Nephron progenitor cell (in vitro differentiated cells): ENCODE measurements around the gene NLGN2.
A peak's percentile ranks its signal among the peaks of the same experiment; 100 is the strongest.

Experiments
- DNase-seq: peaks from one replicate; pipeline ENCODE4 v3.0.0; 2021
- H3K27ac Mint-ChIP-seq: 2 replicates; pipeline ENCODE4 v1.8.0; 2021; ENCODE audit warnings: mild to moderate bottlenecking, moderate library complexity, mixed read lengths
- H3K27me3 Mint-ChIP-seq: 2 replicates; pipeline ENCODE4 v1.8.0; 2021; ENCODE audit warnings: mild to moderate bottlenecking, low read depth, mixed read lengths; ENCODE audit not compliant: poor library complexity
- H3K36me3 Mint-ChIP-seq: 2 replicates; pipeline ENCODE4 v1.8.0; 2021; ENCODE audit warnings: low read depth, mixed read lengths
- H3K4me1 Mint-ChIP-seq: 2 replicates; pipeline ENCODE4 v1.8.0; 2021; ENCODE audit warnings: mixed read lengths
- H3K4me3 Mint-ChIP-seq: 2 replicates; pipeline ENCODE4 v1.8.0; 2021; ENCODE audit warnings: mild to moderate bottlenecking, moderate library complexity, mixed read lengths
- H3K9me3 Mint-ChIP-seq: 2 replicates; pipeline ENCODE4 v1.8.0; 2021; ENCODE audit warnings: mild to moderate bottlenecking, moderate library complexity, mixed read lengths
- TF ChIP-seq, protein P1 (sequence below): fragments of 200-600 bp; sonication (generic); IDR thresholded peaks from 2 replicates; pipeline ENCODE4 v1.5.0; 2021; ENCODE audit warnings: antibody characterized with exemption

The NLGN2 gene

DNA sequence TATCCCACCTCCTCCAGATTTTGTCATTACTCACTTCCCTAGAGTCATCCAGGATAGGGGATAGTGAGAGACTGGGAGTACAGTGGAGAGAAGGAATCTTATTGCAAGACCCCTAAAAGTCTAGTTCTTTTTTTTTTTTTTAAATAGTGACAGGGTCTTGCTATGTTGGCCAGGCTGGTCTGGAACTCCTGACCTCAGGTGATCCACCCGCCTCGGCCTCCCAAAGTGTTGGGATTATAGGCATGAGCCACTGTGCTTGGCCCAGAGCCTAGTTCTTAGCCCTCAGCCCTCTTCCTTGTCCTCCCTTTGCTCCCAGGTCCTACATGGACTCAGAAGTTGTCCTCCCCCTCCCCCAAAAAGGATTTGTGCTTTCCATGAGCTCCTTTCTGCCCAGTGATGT lies 34.5 kb downstream of the NLGN2 start:
- H3K27ac Mint-ChIP-seq: no peak overlapping the region
- no peaks in the 10 kb centered on the region for H3K9me3 Mint-ChIP-seq

DNA sequence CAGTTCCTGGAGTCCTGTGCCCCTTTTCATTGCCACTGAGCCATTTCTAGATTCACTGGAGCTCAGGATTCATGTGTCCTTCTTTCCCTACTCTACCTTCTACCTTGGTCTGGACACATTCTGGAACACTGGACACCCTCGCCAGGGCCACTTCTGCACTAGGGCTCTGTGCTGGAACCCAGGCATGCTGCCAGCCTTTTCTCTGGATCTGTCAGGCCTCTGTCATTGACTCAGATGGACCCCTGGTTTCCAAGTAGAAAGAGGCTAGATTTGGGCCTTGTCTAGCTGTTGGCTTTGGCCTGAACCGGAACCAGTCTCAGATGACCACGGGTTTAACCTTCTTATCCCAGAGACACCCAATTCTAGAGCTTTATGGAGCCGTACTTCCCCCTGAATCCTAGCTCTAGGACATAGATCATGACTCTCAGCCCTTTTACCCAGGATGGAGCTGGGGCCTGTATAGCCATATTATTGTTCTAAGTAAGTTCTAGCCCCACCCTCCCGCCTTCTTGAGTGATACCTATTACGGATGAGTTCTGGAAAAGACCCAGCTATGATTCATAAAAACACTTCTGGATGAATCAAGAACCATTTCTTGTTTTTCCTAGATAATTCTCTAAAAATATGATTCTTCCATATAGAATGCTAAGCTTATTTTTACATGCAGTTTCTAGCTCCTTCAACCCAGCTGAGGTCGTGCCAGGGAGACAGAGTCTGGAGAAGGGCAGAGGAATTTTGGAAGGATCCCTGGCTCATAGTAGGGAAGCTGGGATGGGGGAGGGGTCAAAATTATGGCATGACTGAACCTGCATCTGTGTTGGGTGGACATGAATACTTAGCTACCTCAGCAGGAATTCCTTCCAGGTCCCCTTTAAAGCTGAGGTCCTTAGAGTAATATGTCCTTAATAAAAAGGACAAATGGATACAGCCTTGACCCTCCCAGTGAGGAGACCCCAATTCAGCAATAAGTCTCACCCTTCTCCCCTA lies 36.1 kb downstream of the NLGN2 start:
- Mint-ChIP-seq H3K27ac (no peak overlapping the region), H3K27me3 (peaks cover 52% of the 10 kb centered on the region), H3K4me1 (peaks cover 73% of the 10 kb centered on the region), H3K9me3 (no peaks in the 10 kb centered on the region), H3K4me3 (no peak overlapping the region), H3K36me3 (peaks cover 4% of the 10 kb centered on the region)
- no peak for DNase-seq
- TF ChIP-seq, protein P1, sequence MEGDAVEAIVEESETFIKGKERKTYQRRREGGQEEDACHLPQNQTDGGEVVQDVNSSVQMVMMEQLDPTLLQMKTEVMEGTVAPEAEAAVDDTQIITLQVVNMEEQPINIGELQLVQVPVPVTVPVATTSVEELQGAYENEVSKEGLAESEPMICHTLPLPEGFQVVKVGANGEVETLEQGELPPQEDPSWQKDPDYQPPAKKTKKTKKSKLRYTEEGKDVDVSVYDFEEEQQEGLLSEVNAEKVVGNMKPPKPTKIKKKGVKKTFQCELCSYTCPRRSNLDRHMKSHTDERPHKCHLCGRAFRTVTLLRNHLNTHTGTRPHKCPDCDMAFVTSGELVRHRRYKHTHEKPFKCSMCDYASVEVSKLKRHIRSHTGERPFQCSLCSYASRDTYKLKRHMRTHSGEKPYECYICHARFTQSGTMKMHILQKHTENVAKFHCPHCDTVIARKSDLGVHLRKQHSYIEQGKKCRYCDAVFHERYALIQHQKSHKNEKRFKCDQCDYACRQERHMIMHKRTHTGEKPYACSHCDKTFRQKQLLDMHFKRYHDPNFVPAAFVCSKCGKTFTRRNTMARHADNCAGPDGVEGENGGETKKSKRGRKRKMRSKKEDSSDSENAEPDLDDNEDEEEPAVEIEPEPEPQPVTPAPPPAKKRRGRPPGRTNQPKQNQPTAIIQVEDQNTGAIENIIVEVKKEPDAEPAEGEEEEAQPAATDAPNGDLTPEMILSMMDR: no peak

More for the DNA sequence above, 34.5 kb downstream of the NLGN2 start:
- TF ChIP-seq, protein P1: no peak
- no peak for DNase-seq
- Mint-ChIP-seq H3K4me1 (peaks cover 78% of the 10 kb centered on the region), H3K4me3 (peak overlapping the region; percentile 48), H3K36me3 (no peaks in the 10 kb centered on the region), H3K27me3 (peaks cover 64% of the 10 kb centered on the region)

DNA sequence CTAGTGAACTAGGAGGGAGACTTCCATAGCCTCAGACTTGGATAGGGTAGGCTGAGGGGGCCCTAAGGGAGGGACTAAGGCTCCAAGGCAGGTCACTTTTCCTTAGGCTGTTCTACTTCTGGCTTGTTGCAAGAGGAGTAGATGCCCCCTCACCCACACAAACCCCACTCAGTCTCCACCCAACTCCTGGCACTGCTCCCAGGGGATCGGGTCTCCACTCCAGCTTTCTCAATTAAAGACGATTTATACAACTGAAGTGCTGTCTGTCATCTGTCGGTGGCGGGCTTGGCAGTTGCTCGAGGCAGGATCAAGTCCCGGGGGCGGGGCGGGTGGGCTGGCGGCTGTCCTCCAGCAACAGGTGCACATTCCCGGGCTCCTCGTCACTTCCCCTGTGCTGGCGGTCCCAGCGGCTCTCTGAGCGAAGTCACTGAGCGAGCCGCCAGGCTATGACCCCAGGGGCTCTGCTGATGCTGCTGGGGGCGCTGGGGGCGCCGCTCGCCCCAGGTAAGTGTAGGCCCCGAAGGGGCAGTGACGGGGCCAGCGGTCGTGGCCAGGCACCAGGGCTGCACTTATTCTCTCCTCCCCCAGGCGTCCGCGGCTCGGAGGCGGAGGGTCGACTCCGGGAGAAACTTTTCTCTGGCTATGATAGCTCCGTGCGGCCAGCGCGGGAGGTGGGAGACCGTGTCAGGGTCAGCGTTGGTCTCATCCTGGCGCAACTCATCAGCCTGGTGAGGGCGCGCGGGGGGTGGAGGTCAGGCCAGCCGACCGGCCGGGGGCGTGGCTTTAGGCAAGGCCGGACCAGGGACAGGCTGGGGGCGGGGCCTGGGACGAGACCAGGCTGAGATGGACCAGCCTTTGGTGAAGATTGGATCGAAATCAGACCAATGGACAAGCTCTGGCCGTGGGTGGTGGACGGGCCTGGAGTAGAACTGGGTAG lies 37.3 kb downstream of the NLGN2 start, which contains the start of gene CHRNB1:
Gene CHRNB1 (plus strand): TSS at position 380 of the 937 bp plus-strand sequence. CDS start 67 bp downstream, at position 447.
- H3K4me1 Mint-ChIP-seq: peaks cover 68% of the 10 kb centered on the region

DNA sequence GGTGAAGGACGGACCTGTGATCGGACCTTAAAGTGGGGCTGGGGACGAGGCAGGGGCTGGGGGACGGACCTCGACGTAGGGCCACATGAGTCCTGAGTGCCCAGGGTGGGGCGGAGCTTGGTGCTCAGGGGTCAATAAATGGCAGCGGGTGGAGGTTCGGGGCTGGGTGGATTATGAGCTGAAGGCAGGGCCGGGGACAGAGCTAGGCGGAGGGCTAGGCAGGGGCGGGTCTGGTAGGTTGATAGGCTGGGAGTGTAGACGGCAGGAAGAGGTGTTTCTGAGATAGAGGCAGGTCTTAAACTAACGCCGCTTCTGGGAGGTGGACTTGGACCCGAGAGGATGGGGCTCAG lies 37.9 kb downstream of the NLGN2 start:
- H3K9me3 Mint-ChIP-seq: no peaks in the 10 kb centered on the region
- TF ChIP-seq, protein P1: no peak
- H3K27ac Mint-ChIP-seq: peak overlapping the region; percentile 21
- peaks cover 49% of the 10 kb centered on the region for H3K27me3 Mint-ChIP-seq
- H3K4me1 Mint-ChIP-seq: peaks cover 63% of the 10 kb centered on the region
- DNase-seq: no peak
- H3K36me3 Mint-ChIP-seq: peaks cover 5% of the 10 kb centered on the region
- peak overlapping the region; percentile 84 for H3K4me3 Mint-ChIP-seq

More for the DNA sequence above, 37.3 kb downstream of the NLGN2 start, which contains the start of gene CHRNB1:
- TF ChIP-seq, protein P1: peak; percentile 6
- Mint-ChIP-seq H3K4me3 (peak within 1 kb of the TSS; percentile 84), H3K27me3 (peaks cover 48% of the 10 kb centered on the region), H3K9me3 (no peaks in the 10 kb centered on the region), H3K27ac (peak within 1 kb of the TSS; percentile 21), H3K36me3 (peaks cover 5% of the 10 kb centered on the region)
- DNase-seq: peak; percentile 94

DNA sequence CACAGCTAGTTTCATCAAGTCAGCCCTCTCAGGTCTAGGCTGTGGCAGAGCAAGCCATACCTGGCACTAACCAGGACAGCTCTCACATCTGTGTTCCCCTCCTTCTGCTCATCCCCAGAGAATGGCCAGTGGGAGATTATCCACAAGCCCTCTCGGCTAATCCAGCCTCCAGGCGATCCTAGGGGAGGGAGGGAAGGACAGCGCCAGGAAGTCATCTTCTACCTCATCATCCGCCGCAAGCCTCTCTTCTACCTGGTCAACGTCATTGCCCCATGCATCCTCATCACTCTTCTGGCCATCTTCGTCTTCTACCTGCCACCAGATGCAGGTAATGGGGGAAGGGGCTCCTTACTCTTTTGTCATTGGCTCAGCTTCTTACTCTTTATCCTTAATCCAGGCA lies 40.8 kb downstream of the NLGN2 start:
- peaks cover 38% of the 10 kb centered on the region for H3K27me3 Mint-ChIP-seq
- peak overlapping the region; percentile 37 for H3K4me3 Mint-ChIP-seq
- TF ChIP-seq, protein P1: no peak
- no peak for DNase-seq
- H3K9me3 Mint-ChIP-seq: no peaks in the 10 kb centered on the region
- H3K4me1 Mint-ChIP-seq: peaks cover 42% of the 10 kb centered on the region
- peaks cover 5% of the 10 kb centered on the region for H3K36me3 Mint-ChIP-seq
- H3K27ac Mint-ChIP-seq: no peak overlapping the region
